ENCODE results near the gene KLK14.

KLK14 gene

GRCh38 chr19:51078104-51078503 is 4.6 kb downstream of the KLK14 start:
- TF ChIP-seq, protein P1, sequence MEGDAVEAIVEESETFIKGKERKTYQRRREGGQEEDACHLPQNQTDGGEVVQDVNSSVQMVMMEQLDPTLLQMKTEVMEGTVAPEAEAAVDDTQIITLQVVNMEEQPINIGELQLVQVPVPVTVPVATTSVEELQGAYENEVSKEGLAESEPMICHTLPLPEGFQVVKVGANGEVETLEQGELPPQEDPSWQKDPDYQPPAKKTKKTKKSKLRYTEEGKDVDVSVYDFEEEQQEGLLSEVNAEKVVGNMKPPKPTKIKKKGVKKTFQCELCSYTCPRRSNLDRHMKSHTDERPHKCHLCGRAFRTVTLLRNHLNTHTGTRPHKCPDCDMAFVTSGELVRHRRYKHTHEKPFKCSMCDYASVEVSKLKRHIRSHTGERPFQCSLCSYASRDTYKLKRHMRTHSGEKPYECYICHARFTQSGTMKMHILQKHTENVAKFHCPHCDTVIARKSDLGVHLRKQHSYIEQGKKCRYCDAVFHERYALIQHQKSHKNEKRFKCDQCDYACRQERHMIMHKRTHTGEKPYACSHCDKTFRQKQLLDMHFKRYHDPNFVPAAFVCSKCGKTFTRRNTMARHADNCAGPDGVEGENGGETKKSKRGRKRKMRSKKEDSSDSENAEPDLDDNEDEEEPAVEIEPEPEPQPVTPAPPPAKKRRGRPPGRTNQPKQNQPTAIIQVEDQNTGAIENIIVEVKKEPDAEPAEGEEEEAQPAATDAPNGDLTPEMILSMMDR (IDR thresholded peaks at IDR 0.05; ENCODE audit: low read depth, low read length): no peak
- no peak for DNase-seq (ENCODE audit: extremely low read depth, low read depth)

DNA sequence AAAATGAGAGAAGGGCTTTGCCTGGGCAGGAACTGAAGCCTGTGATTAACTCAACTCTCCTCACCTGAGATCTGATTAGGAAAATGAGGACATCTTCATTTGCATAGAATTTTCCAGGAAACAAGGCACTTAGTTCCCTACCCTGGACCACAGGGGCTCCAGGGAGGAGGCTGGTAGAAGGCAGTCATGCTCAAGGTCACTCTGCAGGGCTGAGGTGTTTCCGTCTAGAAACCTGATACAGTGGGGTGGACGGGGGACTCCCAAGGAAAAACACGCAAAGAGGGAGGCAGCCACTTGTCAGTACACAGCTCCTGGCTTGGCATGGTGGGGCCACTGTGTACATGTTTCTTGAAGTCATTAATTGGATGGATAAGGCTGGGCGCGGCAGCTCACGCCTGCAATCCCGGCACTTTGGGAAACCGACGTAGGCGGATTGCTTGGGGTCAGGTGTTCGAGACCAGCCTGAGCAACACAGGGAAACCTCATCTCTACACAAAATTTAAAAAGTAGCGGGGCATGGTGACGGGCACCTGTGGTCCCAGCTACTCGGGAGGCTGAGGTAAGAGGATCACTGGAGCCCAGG is 6.0 kb downstream of the KLK14 start:
- DNase-seq (ENCODE audit: extremely low read depth, low read depth): no peak
- TF ChIP-seq, protein P1 (IDR thresholded peaks at IDR 0.05; ENCODE audit: low read depth, low read length): no peak

- TF ChIP-seq, protein P1 (IDR thresholded peaks at IDR 0.05; ENCODE audit: low read depth, low read length): no peak
- DNase-seq (ENCODE audit: extremely low read depth, low read depth): no peak
These were observed 6.7 kb downstream of the KLK14 start for GRCh38 chr19:51075998-51076397.

DNA sequence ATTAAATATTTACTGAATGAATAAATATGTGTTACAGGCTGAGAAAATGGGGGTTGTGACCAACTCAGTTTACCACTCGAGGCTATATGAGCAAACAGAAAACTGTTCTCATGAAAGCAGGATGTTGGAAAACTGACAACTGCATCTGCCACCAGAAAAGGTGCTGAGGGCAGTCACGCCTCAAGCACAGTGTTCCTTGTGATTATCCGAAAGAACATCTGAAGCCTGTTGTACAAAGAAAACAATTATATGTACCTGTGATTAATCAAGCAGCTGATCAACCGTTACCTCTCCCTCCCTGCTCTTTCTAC is 11.6 kb downstream of the KLK14 start:
- no peak for DNase-seq (ENCODE audit: extremely low read depth, low read depth)
- TF ChIP-seq, protein P1 (IDR thresholded peaks at IDR 0.05; ENCODE audit: low read depth, low read length): no peak

DNA sequence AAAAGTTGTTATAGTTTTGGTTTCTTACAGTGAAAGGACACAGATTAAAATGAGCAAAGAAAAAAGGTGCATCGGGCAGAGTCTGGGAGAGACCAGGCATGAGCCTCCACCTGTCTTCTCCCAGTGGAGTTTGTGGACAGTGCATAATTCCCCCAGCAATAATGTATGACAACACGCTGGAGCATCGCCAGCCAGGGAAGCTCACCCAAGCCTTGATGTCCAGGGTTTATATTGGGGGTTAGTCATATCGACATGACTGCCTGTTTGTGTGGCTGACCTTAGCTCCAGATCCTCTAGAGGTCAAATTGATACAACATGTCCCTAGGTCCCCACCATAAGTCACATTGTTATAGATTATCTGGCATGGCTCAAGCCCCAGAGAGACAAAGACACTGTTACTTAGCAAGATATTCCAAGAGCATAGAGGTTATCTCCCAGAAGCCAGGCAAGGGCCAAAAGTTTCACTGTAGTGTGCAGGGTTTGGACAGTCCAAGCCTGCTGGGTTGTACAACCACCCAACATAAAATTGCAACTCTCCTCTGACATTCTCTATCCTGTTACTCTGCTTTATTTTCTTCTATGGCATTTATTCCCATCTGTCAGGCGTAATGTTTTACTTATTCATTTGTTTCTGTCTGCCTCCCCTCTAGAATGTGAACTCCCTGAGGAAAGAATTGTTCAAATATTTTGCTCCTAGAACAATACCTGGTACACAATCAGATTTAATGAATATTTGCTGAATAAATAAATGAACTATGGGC is 12.2 kb downstream of the KLK14 start:
- no peak for DNase-seq (ENCODE audit: extremely low read depth, low read depth)
- TF ChIP-seq, protein P1 (IDR thresholded peaks at IDR 0.05; ENCODE audit: low read depth, low read length): no peak

- DNase-seq (ENCODE audit: extremely low read depth, low read depth): no peak
- TF ChIP-seq, protein P1 (IDR thresholded peaks at IDR 0.05; ENCODE audit: low read depth, low read length): no peak
These were observed 16.1 kb downstream of the KLK14 start for GRCh38 chr19:51066393-51067186.
